ENCODE measurements around the gene RPP40. TPM values are rescaled to one million over a fixed set of nuclear protein-coding genes. Genes with fewer than 3 reads are reported as not detected.

The RPP40 gene
- total and polyA plus RNA-seq, 2 experiments from 2014 or later: 16.2 to 21.9 TPM

DNA sequence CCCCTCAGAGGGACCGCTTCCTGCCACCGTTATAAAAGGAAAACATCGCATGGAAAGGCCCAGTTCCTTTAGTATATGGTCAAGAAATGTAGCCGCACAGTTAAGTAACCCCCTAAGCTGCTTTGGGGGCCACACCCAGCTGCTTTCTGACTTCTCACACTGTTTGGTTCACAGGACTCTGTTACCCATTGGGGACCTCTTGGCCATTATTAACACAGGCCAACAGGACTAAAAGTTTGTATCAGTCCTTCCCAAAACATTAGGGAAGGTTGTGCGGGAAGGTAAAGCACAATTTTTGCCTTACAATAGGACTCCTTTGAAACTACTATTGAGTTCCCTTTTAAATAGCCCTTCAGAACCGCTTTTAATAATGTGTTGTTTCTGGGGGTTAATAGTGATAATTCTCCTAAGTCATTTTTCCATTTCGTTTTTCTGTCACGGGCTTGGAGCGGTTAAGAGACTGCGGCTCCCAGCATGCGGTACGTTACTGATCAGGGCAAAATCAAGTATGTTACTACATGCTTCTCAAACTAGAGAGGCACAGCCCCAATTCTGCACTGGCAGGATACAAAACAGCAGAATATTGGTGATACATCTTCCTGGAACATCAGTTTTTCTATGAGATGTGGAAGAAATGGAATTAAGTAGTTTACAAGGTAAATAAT is 668 bp upstream of the RPP40 start:
- Histone ChIP-seq H4K20me1 (ENCODE audit: insufficient read depth) (no peaks in the 10 kb centered on the region), H3K9me2 (ENCODE audit: insufficient read depth) (no peaks in the 10 kb centered on the region), H3K4me2 (ENCODE audit: unreplicated experiment) (peak overlapping the region; percentile 87), H2AFZ (peak overlapping the region; percentile 96), H3K27ac (peak overlapping the region; percentile 78), H3K79me2 (ENCODE audit: insufficient read depth) (no peaks in the 10 kb centered on the region), H3K27me3 (replicated peaks; ENCODE audit: insufficient read depth) (no peaks in the 10 kb centered on the region), H3K9me3 (ENCODE audit: low read depth) (no peaks in the 10 kb centered on the region), H3K36me3 (ENCODE audit: low read depth) (no peaks in the 10 kb centered on the region; the same call in 1 of the 2 replicates), H3F3A (ENCODE audit: insufficient read depth) (no peaks in the 10 kb centered on the region), H3K4me3 (peak overlapping the region; percentile 82), H3K9ac (peak overlapping the region; percentile 85), H3K4me1 (ENCODE audit: insufficient read depth) (no peaks in the 10 kb centered on the region)
- DNase-seq: peak; percentile 34
- in situ Hi-C loops (cut with MboI): no loop called here
- TF ChIP-seq EZH2 (IDR thresholded peaks at IDR 0.05; ENCODE audit: insufficient read depth, poor library complexity, severe bottlenecking) (no peak), EZH2phosphoT487 (IDR thresholded peaks at IDR 0.05; ENCODE audit: insufficient read depth, low read depth) (no peak)
- 10 to 11% methylated on average over 12 of the region's 12 CpGs for WGBS, 2 experiments (ENCODE audit: low coverage in 1 of 2, low lambda C conversion rate in 2 of 2, missing lambda C conversion rate in 2 of 2)

DNA sequence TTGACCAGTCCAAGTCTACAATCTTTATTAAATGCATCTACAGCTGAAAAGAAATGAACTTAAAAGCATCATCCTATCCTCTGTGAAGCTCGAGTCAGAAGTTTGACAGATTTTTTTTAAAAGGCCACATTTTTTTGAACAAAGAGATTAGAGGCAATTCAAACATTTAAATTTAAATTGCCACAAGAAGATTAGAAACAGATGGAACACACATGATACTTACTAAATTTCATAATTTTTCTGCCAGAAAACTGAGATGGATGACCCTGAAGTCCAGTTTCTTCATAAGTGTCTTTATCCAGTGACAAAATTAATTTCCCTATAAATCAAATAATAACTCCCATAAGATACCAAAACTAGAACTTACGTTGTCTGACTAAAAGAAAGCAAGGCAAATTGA is 4.3 kb downstream of the RPP40 start:
- Histone ChIP-seq H3K27ac (no peak overlapping the region), H3K36me3 (ENCODE audit: low read depth) (peaks cover 8% of the 10 kb centered on the region; the same call in 1 of the 2 replicates), H3K79me2 (ENCODE audit: insufficient read depth) (no peaks in the 10 kb centered on the region), H3K9me3 (ENCODE audit: low read depth) (no peaks in the 10 kb centered on the region), H3K4me3 (no peak overlapping the region), H3F3A (ENCODE audit: insufficient read depth) (no peaks in the 10 kb centered on the region), H3K9me2 (ENCODE audit: insufficient read depth) (no peaks in the 10 kb centered on the region), H3K4me2 (ENCODE audit: unreplicated experiment) (no peak overlapping the region), H2AFZ (no peak overlapping the region), H4K20me1 (ENCODE audit: insufficient read depth) (no peaks in the 10 kb centered on the region), H3K4me1 (ENCODE audit: insufficient read depth) (no peaks in the 10 kb centered on the region), H3K27me3 (replicated peaks; ENCODE audit: insufficient read depth) (no peaks in the 10 kb centered on the region), H3K9ac (no peak overlapping the region)
- no peak for DNase-seq
- TF ChIP-seq EZH2 (IDR thresholded peaks at IDR 0.05; ENCODE audit: insufficient read depth, poor library complexity, severe bottlenecking) (no peak), EZH2phosphoT487 (IDR thresholded peaks at IDR 0.05; ENCODE audit: insufficient read depth, low read depth) (no peak)
- in situ Hi-C loops (cut with MboI): no loop called here
- 51 to 53% methylated on average over 2 of the region's 2 CpGs for WGBS, 2 experiments (ENCODE audit: low coverage in 1 of 2, low lambda C conversion rate in 2 of 2, missing lambda C conversion rate in 2 of 2)

DNA sequence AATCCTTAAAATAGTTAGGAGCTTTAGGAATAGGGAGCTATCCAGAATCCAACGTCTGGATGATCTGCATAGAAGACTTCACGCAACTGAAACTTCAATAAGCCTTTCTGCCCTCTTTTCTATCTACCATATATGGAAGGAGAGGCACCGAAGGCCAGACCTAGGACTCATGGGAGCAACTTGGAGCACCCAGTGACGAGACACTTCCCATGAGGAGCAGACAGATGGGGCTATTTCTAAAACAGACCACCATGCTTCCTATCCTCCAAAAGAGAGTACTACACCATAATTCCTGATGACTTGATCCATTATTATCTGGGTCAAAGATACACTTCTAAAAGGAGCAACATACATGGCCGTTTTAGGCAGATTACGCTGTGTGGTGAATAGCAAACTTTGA is 6.0 kb downstream of the RPP40 start:
- Histone ChIP-seq H3K4me1 (ENCODE audit: insufficient read depth) (no peaks in the 10 kb centered on the region), H3K9me2 (ENCODE audit: insufficient read depth) (no peaks in the 10 kb centered on the region), H3K4me3 (no peak overlapping the region), H3K4me2 (ENCODE audit: unreplicated experiment) (no peak overlapping the region), H3K9me3 (ENCODE audit: low read depth) (no peaks in the 10 kb centered on the region), H3F3A (ENCODE audit: insufficient read depth) (no peaks in the 10 kb centered on the region), H3K27ac (no peak overlapping the region), H3K27me3 (replicated peaks; ENCODE audit: insufficient read depth) (no peaks in the 10 kb centered on the region), H3K9ac (no peak overlapping the region), H4K20me1 (ENCODE audit: insufficient read depth) (no peaks in the 10 kb centered on the region), H3K79me2 (ENCODE audit: insufficient read depth) (no peaks in the 10 kb centered on the region), H2AFZ (no peak overlapping the region), H3K36me3 (ENCODE audit: low read depth) (peaks cover 8% of the 10 kb centered on the region; the same call in 1 of the 2 replicates)
- 80% methylated on average over 6 of the region's 6 CpGs for WGBS, 2 experiments (ENCODE audit: low coverage in 1 of 2, low lambda C conversion rate in 2 of 2, missing lambda C conversion rate in 2 of 2)
- no peak for TF ChIP-seq EZH2 (IDR thresholded peaks at IDR 0.05; ENCODE audit: insufficient read depth, poor library complexity, severe bottlenecking)
- no peak for TF ChIP-seq EZH2phosphoT487 (IDR thresholded peaks at IDR 0.05; ENCODE audit: insufficient read depth, low read depth)
- DNase-seq: no peak
- in situ Hi-C loops (cut with MboI): no loop called here

DNA sequence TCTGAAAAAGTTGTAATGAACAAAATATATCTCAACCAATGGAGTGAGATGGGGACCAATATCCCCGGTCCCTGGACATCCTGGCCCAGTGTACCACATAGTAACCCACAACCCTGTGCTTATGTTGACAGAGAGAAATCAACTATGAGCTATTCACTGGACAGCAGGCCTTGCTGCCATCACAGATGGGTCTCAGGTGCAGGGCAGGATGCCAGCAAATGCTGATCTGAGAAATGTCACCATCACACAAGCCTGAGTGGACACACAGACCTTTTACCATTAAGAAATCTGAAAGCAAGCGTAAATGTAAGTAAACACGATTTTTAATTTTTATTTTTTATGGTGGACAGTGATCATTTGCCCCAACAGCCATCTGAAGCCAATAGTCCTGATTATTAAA is 9.1 kb downstream of the RPP40 start:
- TF ChIP-seq EZH2phosphoT487 (IDR thresholded peaks at IDR 0.05; ENCODE audit: insufficient read depth, low read depth) (no peak), EZH2 (IDR thresholded peaks at IDR 0.05; ENCODE audit: insufficient read depth, poor library complexity, severe bottlenecking) (no peak)
- no peaks in the 10 kb centered on the region for H3K27me3 ChIP-seq (replicated peaks; ENCODE audit: insufficient read depth)
- H3F3A ChIP-seq (ENCODE audit: insufficient read depth): no peaks in the 10 kb centered on the region
- in situ Hi-C loops (cut with MboI): no loop called here
- H3K4me1 ChIP-seq (ENCODE audit: insufficient read depth): no peaks in the 10 kb centered on the region
- no peak overlapping the region for H3K27ac ChIP-seq
- H3K79me2 ChIP-seq (ENCODE audit: insufficient read depth): no peaks in the 10 kb centered on the region
- H3K4me3 ChIP-seq: no peak overlapping the region
- peaks cover 8% of the 10 kb centered on the region; the same call in 1 of the 2 replicates for H3K36me3 ChIP-seq (ENCODE audit: low read depth)
- H4K20me1 ChIP-seq (ENCODE audit: insufficient read depth): no peaks in the 10 kb centered on the region
- no peak overlapping the region for H3K4me2 ChIP-seq (ENCODE audit: unreplicated experiment)
- no peaks in the 10 kb centered on the region for H3K9me2 ChIP-seq (ENCODE audit: insufficient read depth)
- WGBS, 2 experiments (ENCODE audit: low coverage in 1 of 2, low lambda C conversion rate in 2 of 2, missing lambda C conversion rate in 2 of 2): 81 to 82% methylated on average over 3 of the region's 3 CpGs
- H3K9ac ChIP-seq: no peak overlapping the region
- H2AFZ ChIP-seq: no peak overlapping the region
- no peak for DNase-seq
- no peaks in the 10 kb centered on the region for H3K9me3 ChIP-seq (ENCODE audit: low read depth)
